SK-N-DZ (cell line): ENCODE measurements around the gene EXOSC2. TPM values are rescaled to one million over a fixed set of nuclear protein-coding genes. Genes with fewer than 3 reads are reported as not detected.
A peak's percentile ranks its signal among the peaks of the same experiment; 100 is the strongest.

ENCODE experiments used
- DNase-seq: peaks from one replicate; pipeline ENCODE4 v3.0.0-alpha.2; 2015; ENCODE audit warnings: low spot score
- polyA plus RNA-seq, 2 experiments: library from polyadenylated mRNA; depleted of rRNA; stranded (reverse); fragments of >200 nt; gene quantifications; 2 replicates each; pipeline ENCODE4 v1.2.3, GENCODE V29; 2014

Gene EXOSC2, protein sequence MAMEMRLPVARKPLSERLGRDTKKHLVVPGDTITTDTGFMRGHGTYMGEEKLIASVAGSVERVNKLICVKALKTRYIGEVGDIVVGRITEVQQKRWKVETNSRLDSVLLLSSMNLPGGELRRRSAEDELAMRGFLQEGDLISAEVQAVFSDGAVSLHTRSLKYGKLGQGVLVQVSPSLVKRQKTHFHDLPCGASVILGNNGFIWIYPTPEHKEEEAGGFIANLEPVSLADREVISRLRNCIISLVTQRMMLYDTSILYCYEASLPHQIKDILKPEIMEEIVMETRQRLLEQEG
- 90.2 and 99.1 TPM in 2 replicates for polyA plus RNA-seq (2014; cell fraction: cytosol; rRNA removed)
- 96.0 and 99.5 TPM in 2 replicates for polyA plus RNA-seq (2014; cell fraction: nucleus; rRNA removed)

DNA sequence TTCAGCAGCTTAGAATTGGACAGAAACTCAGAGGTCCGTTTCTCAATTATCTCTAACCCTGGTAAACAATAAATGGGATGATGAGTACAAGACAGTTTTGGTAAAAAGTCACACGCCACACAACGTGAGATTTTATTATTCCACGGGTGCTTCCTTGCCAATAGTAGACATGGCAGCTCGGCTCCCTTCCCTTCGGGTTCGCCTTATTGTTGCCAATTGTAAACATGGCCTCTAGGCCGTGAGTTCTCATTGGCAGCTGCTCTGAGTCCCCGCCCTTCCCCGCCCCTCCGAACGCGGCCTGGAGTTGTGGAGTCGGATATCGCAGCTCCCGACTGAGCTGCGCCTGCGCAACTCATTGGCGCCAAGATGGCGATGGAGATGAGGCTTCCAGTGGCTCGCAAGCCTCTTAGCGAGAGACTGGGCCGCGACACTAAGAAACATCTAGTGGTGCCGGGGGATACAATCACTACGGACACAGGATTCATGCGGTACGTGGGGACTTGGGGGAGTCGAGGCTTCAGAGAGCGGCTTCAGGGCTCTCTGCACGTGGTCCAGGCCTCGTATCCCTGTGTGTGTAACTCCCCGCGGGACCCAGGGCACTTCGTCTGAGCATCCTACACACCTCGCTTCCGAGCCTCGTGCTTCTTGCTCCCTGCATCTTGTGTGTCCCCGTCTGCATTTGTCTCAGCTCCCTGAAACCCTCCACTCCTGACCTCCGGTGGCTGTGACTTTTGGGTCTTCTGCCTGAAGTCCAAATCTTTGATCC is at the start of gene EXOSC2:
EXOSC2 (plus strand) TSS at position 355 of the 766 bp plus-strand sequence; CDS start at position 367, 12 bp downstream.
- DNase-seq: peak; percentile 97

DNA sequence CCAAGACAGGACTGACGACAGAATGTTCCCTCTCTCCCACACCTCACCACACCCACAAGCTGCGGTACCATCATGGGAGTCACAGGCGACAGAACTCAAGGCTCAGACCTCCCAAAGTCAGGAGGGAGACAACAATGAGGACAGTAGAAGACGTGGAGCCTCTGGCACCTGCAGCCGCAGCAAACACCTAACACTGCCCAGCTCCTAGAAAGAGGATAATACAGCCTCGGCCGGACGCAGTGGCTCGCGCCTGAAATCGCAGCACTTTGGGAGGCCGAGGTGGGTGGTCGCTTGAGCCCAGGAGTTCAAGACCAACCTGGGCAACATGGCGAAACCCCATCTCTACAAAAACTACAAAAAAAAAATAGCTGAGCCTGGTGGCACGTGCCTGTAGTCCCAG is 42.4 kb upstream of the EXOSC2 start:
- DNase-seq: no peak

DNA sequence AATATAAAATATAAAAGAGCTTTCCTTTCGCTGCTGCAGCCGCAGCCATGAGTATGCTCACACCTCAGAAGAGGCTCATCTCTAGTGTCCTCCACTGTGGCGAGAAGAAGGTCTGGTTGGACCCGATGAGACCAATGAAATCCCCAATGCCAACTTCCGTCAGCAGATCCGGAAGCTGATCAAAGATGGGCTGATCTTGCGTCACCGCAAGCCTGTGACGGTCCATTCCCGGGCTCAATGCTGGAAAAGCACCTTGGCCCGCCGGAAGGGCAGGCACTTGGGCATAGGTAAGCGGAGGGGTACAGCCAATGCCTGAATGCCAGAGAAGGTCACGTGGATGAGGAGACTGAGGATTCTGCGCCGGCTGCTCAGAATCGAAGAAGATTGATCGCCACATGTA is 41.8 kb upstream of the EXOSC2 start:
- no peak for DNase-seq

DNA sequence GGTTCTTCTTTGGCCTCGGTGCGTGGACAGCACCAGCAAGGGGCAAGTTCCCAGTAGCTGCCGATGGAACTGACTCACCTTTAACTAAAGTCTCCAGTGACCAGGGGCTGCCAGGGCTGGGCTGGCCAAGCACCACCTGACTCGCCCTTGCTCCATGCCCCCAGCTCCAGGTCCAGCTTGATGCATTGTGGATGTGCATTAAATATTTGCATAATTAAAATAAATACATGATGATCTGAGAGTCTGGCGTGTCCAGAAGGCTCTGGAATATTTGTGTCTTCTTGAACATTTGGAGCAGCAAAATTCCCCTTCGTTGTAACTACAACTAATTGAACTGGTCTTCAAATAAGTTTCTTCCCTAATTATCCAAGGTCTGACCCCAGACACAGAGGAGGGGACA is 38.7 kb upstream of the EXOSC2 start:
- DNase-seq: no peak

DNA sequence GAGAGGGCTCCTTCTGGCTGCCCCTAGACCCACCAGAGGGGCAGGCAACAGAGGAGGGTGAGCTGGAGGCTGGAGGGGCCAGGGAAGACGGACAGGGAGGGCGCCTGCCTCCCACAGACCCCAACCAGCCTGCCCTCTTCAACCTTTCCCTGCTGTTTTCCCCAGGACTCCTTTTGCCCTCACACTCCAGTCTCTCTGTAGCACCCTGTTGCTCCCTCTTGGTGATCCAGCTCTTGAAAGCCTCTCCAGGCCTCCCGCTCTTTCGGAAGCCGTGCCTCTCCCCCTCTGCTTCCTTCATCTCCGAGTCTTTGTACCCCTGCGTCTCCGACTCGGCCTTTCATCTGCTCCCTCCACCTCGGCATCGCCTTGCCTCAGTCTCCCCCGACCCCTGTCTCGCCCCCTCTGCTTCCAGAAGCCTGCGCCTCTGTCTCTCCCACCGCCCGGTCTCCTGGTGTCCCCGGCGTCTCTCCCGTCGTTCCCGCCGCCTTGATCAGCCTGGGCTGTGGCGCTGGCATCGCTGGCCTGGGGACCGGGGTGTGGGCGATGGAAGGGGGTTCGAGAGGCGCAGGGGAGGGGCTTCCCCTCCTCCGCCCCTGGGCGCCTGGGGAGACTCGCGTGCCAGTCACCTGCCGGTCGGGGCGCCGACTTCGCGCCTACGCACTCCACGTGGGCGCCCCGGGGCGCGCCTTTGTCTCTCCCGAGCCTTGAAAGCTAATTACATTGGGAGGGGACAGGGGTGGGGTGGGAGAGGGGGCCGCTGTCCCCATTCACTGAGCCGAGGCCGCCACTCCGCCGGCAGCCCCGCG is 34.5 kb upstream of the EXOSC2 start:
- no peak for DNase-seq

DNA sequence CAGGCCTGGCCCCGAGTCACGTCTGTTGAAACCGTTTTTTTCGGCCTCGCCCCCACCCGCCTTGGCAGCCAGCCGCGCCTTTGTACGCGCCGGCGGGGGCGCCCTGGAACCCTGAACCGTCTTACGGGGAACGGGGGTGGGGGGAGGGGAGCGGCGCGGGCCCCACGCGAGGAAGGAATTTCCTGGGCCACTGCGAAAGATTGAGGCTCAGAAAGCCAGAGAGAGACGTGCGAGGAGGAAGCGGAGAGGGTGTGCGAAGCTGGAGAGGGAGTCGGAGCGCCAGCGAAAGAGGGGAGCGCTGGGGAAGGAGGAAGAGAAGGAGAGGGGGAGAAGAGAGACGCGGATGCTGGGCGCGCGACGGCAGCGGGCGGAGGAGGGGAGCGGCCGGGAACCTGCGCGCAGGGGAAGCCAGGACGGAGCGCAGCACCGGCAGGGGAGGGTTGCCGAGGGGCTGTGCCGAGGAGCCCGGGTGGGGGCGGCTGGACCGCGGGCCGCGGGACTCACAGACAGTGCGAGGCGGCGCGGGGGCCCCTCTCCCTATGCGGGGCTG is 33.8 kb upstream of the EXOSC2 start:
- no peak for DNase-seq

DNA sequence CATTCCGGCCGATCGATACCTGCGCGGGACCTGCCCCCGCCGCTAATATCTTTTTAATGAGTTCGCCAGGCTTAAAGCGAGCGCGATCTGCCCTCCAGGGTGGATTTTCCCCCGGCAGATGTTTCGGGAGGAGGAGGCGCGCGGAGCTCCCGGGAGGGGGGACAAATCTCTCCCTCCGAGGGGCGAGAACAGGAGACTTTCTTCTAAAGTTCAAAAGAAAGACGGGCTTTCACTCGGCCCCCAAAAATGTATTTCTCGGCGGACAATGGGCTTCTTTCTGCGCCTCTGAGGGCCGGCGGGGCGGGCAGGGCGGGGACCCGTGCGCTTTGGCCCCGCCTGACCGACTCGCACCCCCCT is 33.3 kb upstream of the EXOSC2 start:
- no peak for DNase-seq

DNA sequence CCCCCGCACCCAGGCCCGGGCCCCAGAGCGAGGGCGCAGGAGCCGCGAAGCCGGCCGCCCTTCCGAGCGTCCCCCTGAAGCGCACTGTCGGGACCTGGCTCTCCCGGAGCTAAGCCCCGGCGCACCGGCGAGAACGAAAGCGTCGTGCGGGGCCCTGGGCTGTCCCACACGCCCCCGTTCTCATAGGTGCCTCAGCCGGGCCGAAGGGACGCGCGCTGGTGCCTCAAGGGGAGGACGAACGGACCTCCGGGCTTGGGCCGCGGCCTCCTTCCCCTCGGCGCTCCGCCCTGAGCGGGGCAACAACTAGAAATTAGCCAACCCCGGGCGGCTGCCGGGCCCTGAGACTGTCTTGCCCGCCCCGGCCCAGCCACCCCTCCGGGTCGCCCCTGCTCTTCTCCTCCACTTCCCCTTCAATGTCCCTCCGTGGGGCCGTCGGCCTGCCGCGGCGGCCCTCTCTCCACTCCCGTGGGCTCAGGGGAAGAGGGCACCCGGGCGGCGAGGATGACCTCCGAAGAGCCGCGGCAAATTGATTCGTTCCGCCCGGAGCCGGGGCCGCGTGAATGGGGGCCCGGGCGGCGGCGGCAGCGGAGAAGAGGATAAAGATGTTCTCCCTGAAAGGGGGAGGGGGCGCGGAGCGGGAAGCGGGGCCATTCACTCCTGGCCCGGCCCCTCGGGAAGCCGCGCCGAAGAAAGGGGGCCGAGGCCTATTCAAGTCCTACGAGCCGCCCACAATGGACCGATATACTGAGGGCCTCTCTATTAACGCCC is 32.7 kb upstream of the EXOSC2 start:
- no peak for DNase-seq

DNA sequence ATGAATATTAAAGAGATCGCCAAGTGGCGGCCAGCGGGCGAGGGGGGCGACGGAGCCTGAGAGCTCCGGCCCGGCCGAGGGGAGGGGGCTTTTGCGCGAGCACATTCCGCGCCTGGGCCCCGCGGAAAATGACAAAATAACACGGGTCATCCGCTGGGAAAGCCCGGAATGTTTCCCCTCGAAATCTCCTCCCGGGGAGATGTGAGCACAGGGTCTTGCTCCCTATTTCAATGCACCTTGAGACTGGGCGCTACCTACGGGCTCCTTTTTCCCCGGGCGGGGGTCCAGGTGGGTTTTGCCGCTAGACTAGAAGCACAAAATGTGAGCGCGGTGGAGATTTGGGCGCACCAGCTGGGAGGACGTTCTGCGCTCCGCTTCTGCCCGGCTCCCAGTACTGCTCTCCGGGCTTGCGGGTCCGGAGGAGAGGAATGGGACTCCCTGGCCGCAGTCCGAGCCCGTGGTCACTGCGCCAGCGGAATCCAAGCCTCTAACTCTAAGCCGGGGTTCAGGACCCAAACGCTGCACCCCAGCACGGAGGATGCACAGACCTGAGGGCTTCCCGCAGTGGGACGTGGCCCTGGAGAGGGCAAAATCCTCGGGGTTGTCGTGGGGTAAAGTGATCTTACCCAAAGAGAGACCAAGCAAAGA is 32.0 kb upstream of the EXOSC2 start:
- DNase-seq: no peak

DNA sequence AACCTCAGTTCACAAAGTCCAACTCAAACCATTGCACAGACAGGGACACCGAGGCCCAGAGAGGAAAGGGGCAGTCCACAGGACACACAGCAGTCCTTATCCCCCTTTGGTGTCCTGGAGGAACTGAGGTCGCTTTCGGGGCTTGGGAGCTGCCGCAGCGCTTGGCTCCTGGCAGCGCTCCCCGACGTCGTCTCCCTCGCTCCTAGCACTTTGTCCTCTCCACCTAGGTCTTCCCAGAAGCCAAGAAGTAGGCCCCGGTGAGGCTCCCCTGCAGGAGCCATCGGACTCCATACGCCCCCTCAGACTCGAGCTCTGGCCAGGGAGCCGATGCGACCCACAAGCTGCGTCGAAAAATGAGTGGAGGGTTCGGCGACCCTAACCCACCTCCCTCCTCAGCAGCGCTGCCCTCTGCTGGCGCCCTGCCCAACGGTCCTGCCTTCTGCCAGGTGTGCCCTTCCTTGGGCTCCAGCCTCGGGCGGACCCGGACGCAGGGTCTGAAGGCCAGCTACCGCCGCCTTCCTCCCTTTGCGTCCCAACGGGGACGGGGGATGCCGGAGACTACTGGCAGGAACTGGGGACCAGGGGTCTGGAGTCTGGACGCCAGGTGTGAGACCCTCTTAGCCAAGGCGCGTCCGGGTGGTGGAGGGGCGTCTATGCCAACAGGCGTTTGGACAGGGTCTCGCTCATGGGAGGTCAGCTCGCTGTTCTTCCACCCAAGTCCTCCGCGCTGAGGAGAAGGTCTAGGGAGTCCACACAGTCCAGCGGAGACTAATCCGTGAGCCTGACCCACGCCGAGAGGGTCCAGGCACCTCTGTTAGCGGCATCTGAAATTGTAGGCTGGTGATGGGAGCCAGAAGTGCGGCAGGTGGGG is 31.2 kb upstream of the EXOSC2 start:
- no peak for DNase-seq

DNA sequence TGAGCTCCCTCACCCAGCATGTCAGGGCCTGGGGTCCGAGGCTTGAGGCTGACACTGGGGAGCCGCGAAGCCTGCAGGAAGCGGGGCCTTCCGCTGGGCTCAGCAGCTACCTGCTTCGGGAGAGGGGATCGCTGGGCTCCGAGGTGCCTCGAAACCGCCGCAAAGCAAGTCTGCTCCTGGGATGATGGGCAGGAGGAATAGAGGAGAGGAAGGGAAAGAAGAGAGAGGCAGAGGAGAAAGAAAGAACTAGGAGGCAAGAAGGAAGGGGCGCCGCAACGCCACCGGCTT is 30.7 kb upstream of the EXOSC2 start:
- no peak for DNase-seq

DNA sequence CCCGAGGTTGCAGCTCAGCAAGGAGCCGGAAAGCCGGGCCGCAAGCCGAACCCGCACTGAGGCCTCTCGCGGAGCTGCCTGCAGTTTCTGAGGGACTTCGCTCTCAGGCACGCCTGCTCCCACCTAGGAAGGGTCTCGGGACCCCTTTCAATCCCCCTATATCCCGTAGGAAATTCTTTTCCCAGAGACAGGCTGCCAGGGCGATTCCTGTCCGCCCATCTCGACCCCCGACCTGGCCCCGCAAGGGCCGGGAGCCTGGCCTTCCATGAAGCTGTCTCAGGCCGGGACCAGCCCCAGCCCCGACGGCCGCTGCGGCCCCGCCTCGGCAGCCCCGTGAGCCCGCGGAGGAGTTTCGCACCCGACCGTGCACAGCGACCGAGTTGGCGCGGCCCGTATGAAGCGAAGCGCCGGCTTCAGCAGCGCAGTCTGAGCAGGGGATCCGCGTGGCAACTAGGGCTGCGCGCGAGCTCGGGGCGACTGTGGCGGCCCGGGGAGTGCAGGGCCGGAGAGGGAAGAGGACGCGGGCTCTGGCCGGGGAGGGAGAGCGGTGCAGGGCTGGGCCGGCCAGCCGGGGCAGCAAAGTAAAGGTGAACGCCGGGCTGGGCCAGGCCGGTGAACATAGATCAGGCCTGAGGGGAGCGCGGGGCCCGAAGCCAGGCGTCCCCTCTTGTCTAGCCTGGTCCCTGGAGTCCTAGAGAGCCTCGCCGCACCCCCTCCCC is 30.2 kb upstream of the EXOSC2 start:
- no peak for DNase-seq

DNA sequence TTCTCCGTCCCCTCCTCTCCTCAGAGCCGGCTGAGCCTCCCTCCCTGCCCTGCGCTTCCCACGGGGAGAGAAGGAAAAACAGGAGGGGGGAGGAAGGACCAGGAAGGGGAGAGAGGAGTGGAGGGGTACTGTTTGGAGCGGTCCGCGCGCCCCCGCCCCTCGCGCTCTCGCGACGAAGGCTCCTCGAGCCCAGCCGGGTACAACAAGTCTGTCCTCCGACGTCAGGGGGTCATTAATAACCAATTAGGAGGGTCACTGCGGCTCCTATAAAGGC is 29.7 kb upstream of the EXOSC2 start:
- DNase-seq: no peak

DNA sequence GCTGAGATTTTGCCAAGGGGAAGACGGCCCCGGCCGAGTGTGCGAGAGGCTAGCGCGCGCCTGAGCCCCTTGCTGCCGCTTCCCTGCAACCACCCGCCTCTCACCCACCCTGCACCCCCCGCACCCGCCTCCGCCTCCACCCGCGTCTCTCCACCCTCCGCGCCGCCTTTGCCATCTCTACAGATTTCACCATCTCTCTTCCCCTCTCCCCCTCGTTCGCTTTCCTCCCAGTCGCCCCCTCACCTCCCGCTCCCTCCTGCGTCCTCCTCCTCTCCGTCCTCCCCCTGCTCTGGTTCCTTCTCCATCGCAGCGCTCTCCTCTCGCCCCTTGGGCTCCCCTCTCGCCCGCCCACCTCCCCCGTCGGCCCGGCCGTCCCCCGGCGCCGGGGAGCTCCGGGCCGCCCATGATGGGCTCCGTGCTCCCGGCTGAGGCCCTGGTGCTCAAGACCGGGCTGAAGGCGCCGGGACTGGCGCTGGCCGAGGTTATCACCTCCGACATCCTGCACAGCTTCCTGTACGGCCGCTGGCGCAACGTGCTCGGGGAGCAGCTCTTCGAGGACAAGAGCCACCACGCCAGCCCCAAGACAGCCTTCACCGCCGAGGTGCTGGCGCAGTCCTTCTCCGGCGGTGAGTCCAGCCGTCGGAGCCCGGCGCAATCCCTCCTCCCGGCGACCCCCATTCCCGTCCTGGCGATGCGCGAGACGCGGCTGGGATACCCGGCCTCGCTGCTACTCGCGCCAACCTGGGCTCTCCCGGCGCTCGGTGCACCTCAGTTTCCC is 29.1 kb upstream of the EXOSC2 start, which contains the start of gene PRDM12:
PRDM12 (plus strand) TSS at position 344 of the 778 bp plus-strand sequence; CDS start at position 404, 60 bp downstream.
- no peak for DNase-seq

DNA sequence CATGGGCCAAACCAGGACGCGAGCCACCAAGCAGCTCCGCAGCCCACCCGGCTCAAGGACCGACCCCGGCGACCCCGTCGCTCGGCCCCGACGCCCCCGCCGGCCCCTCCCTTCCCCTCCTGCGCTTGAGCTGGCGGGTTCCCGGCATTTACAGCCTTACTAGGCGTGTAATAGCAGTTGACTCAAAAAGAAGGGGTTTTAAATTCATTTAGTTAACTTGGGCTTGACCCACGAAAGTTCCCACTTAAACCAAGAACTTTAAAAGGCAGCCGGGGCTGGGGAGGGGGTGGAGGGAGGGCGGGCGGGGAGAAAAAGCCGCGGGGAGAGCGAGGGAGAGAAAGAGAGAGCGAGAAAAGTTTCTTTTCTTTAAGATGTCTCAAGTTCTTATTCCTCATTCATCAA is 28.6 kb upstream of the EXOSC2 start:
- no peak for DNase-seq

DNA sequence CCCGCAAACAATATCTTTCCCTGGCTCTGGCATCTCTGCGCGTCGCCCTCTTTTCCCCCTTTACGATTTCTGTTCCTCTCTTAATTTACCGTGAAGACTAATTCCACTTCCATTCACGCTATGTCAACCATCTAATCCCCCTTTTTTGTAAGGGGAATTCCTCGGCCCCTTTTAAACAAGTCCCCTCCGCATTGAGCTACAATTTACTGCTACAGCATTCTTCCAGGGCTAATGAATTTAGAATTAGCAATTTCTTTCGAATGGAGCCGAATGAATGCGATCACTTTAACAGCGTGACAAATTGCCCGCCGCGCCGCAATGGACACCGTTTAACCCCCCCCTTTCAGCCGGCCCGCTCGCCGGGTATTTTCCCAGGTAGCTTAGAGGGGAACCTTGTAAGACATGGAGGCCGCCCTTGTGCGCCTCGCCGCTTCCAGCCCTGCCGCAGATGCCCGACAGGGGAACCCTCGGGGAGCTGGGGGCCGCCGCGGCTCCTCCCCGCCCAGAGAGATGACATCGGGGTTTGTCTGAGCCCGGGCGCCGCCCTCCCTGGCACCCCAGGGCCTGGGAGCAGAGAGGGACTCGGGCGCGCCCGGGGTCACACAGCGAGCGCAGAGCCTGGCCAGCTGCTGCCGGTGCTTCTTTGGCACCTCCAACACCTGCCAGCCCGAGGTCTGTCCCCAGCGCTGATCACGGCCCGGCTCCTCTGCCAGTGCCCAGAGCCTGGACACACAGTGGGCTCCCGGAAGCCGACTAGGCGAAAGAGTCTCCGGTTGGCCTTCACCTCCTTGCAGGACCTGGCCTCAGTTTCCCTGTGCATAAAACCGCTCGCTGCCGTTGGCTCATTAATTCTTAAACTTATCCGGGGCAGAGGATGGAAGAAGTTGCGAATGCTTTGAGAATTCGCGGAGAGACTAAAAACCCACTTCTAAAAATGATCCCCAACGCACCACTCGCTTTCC is 27.9 kb upstream of the EXOSC2 start:
- no peak for DNase-seq

DNA sequence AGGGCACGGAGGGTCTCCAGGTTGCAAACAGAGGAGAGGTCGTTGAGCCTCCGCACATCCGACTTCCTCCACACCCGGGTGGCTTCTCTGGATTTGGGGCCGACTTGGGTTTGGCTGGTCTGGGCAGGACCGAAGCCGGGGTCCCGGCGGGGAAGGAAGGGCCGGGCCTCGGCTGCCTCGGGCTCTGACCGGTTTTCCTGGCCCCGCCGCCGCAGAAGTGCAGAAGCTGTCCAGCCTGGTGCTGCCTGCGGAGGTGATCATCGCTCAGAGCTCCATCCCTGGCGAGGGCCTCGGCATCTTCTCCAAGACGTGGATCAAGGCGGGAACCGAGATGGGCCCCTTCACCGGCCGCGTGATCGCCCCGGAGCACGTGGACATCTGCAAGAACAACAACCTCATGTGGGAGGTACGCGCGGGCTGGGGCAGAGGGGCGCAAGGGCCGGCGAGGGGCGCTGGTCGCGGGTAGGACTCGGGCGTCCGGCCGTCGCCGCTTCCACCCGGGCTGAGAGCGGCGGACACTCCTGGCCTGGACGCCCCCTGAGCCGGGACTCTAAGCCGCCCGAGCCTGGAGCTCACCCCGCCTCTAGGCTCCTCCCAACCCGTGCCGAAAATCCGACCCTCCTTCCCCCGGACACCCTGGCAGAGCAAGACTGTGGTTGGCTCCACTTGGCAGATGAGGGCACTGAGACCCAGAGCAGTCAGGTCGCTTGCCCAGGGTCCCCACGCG is 27.0 kb upstream of the EXOSC2 start:
- no peak for DNase-seq
